NCI-H1436 treated with DMSO at 0.1 percent for 48 hours (cell line): ENCODE measurements around the gene PPP1R9A.

ENCODE experiments used
- DNase-seq: peaks from one replicate; lab custom pipeline; 2025; lab: John Stamatoyannopoulos, UW

The PPP1R9A gene

GRCh38 chr7:95319570-95319969 is 412.2 kb downstream of the PPP1R9A start:
- DNase-seq = no peak

GRCh38 chr7:95320651-95321050 is 413.3 kb downstream of the PPP1R9A start:
- no peak for DNase-seq

GRCh38 chr7:95321720-95322119 is 414.3 kb downstream of the PPP1R9A start:
- no peak for DNase-seq

GRCh38 chr7:95322396-95322795 is 415.0 kb downstream of the PPP1R9A start:
- no peak for DNase-seq

GRCh38 chr7:95322854-95323253 is 415.5 kb downstream of the PPP1R9A start:
- no peak for DNase-seq

- no peak for DNase-seq
Measured at GRCh38 chr7:95323410-95324129, 416.2 kb downstream of the PPP1R9A start.

GRCh38 chr7:95324431-95324830 is 417.0 kb downstream of the PPP1R9A start, which contains the start of gene PON1:
PON1 (minus strand) TSS chr7:95324532; CDS start chr7:95324475, 57 bp downstream.
- DNase-seq = no peak

GRCh38 chr7:95327356-95327755 is 420.0 kb downstream of the PPP1R9A start:
- no peak for DNase-seq

GRCh38 chr7:95330204-95330960 is 423.0 kb downstream of the PPP1R9A start:
- no peak for DNase-seq

GRCh38 chr7:95330961-95331337 is 423.6 kb downstream of the PPP1R9A start:
- no peak for DNase-seq

GRCh38 chr7:95334447-95334846 is 427.1 kb downstream of the PPP1R9A start:
- no peak for DNase-seq

GRCh38 chr7:95335093-95335492 is 427.7 kb downstream of the PPP1R9A start:
- DNase-seq = no peak

GRCh38 chr7:95338832-95339231 is 431.4 kb downstream of the PPP1R9A start:
- no peak for DNase-seq

GRCh38 chr7:95340491-95340890 is 433.1 kb downstream of the PPP1R9A start:
- DNase-seq = no peak

GRCh38 chr7:95342029-95342428 is 434.6 kb downstream of the PPP1R9A start:
- DNase-seq = no peak

GRCh38 chr7:95342642-95343307 is 435.4 kb downstream of the PPP1R9A start:
- no peak for DNase-seq
